GM21423 (cell line): Measurements from ENCODE around the gene WNK2.

Experiments
- ATAC-seq: cut with Tn5 transposase; IDR thresholded peaks from one replicate; pipeline ENCODE4 v1.9.1; 2021; ENCODE audit warnings: mild to moderate bottlenecking, moderate library complexity; ENCODE audit not compliant: unreplicated experiment

Gene WNK2

DNA sequence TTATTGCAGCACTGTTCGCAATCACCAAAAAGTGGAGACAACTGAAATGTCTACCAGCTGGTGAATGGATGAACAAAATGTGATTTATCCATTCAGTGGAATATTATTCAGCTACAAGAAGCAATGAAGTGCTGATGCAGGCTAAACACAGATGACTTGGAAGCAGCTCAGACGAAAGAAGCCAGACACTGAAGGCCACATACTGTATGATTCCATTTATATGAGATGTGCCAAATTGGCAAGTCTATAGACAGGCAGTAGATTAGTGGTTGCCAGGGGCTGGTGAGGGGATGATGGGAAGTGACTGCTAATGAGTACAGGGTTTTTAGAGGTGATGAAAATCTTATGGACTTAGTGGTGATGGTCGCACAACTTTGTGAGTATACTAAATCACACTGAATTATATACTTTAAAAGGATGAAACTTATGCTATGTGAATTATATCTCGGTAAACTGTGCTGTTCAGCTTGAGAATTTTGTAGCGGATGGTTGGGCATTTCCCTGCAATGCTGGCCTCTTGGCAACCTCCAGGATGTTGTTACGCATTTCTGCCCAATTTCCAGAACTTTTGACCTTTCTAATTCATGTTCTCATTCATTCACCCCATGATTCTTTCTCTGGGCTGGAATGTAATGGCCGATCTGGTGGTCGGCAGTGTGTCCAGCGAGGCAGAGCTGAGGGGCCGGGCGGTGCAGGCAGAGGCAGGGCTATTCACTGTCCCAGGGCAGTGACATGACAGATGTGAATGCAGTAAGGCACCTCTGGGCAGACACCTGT is 22.0 kb upstream of the WNK2 start:
- no peak for ATAC-seq

- ATAC-seq, result no peak
Observed at GRCh38 chr9:93164085-93164484, 19.9 kb upstream of the WNK2 start.

DNA sequence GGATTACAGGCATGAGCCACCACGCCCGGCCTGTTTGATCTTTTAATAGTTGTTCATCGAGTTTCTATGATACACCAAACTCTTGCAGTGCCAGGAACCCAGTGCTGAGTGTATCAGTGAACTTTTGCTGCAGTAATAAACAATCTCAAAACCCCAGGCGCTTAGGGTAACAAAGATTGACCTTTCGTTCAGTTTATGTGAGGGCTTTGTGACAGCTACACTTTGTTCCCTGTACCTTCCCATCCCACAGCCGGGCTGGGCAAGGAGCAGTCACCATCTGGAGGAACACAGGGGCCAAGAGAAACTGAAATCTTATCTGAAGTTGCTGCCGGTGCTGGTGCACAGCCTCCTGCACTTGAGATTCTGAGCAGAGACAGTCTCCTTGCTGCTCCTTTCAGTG is 17.2 kb upstream of the WNK2 start:
- no peak for ATAC-seq

GRCh38 chr9:93167185-93167584 is 16.8 kb upstream of the WNK2 start:
- no peak for ATAC-seq

GRCh38 chr9:93167838-93168237 is 16.1 kb upstream of the WNK2 start:
- no peak for ATAC-seq

DNA sequence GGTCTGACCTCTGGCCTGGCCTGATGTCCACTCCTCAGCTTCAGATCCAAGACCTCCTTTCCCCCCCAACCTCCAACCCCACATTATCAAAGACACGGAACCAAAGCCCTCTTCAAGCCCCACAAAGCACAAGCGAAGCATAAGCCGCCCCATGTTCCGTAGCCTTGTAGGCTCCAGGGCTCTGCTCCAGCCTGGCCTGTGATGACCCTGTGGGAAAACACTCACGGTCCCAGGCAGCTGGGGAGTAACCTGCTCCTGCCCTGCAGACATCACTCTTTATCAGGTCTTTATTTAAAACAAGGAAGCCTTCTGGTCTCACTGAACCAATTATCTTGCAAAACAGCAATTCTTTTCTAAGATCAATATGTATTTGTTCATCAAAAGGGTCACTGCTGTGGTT is 15.4 kb upstream of the WNK2 start:
- no peak for ATAC-seq

- no peak for ATAC-seq
Observed at GRCh38 chr9:93169444-93169843, 14.5 kb upstream of the WNK2 start.

DNA sequence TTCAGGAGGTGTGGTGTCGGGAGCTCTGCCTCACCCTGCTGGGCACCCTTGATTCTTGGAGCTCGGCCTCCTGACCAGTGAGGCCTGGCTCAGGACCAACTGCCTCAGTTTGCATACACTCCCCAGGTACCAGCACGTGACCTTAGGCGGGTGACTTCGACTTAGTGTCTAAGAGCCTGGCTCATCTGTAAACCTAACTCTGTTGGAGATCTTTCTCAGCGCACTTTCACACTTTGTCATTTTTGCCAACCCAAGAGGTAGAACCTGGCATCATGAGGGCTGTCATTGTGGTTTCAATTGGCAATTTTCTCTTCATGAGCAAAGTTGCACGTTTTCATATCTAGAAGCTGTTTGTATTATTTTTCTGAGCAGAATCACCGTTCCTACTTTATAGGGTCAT is 13.4 kb upstream of the WNK2 start:
- no peak for ATAC-seq

DNA sequence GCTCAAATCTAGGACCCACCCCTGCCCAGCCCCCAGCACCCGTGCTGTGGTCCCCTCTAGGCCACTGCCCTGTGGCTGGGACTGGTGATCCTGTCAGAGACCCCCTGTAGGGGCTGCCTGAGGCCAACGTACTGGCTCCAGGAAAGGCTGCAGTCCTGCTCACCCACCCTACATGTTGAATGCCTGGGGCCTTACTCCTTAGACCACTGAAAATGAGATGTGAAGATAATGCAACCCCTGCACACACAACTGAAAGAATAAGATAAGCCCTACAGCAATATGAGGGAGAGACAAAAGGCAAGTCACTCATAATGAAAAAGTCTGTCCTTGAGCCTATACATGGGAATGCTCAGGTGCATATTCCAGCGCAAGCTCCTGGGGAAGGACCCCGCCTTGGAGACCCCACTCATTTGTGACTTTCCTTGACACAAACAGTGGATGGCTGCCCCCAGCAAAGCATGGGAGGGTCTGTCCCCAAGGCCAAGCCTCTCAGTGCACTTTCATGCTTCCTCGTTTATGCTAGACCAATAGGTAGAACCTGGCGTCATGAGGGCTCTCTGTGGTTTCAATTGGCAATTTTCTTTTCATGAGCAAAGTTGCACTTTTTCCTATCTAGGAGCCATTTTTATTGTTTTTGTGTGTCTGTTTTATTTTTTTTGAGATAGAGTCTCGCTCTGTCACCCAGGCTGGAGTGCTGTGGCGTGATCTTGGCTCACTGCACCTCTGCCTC is 12.5 kb upstream of the WNK2 start:
- no peak for ATAC-seq

GRCh38 chr9:93172666-93173364 is 11.1 kb upstream of the WNK2 start:
- no peak for ATAC-seq

DNA sequence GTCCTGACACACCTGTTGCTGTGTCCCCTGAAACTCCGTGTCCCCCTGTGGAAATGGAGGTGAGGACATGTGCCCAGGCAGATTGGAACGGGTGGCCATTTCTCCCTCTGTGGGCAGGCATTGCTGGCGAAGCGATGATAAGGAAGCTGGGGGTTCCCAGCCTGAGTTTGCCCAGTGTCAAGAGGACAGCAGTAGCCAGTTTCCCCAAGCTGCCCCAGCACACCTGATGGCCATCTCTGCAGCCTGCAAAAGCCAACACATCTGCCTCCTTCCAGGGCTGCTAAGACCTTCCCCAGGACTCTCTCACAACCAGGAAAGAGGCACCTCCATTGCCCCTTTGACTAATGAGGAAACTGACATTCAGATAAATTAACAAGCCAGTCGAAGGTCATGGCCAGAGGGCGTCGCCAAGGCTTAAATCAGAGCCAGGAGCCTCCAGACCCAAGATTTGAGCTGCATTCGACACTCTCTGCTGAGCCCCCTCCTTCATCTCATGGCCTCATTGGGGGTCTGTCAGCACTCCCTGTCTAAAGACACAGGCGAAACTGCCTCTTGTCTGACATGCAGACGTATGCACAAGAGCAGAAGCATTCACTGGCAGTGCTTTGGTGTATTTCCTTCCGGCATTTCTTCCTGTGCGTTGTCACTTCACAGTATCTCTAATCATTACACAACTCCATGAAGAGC is 10.4 kb upstream of the WNK2 start:
- ATAC-seq, result no peak

DNA sequence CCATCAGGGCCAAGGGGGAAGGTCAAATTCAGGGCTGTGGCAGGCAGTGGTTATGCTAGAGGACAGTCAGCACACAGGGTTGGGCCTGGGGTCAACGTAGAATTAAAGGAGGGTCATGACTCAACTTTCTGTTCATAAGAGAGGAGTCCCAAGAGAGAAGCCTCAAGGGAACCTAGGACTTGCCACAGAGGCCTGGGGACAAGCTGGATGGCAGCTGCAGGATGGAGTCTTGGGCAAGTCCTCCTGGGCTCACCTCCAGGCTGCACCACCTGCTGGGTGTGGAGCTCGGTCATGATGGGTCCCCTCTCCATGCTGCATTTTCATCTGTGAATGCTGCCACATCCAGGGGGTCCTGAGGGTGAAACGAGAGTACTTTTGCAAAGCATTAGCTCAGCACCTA is 9.0 kb upstream of the WNK2 start:
- no peak for ATAC-seq

DNA sequence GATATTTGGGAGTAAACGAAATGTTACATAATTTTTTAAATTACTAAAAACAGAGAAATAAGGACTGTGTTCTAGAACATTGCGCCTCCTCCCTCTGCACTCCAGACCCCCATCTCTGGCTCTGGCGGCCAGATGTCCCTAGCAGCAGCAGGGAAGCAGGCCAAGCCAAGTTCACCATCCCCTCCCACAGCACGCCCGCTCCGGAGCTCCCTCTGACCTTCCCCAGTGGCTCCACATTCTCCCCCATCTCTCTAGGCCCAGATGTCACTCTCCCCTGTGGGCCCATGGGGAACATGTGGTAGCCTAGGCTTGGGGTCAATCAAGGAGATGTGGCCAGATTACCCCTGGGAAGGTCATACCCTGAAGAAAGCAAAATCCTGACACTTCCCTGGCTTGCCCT is 6.3 kb upstream of the WNK2 start:
- no peak for ATAC-seq

DNA sequence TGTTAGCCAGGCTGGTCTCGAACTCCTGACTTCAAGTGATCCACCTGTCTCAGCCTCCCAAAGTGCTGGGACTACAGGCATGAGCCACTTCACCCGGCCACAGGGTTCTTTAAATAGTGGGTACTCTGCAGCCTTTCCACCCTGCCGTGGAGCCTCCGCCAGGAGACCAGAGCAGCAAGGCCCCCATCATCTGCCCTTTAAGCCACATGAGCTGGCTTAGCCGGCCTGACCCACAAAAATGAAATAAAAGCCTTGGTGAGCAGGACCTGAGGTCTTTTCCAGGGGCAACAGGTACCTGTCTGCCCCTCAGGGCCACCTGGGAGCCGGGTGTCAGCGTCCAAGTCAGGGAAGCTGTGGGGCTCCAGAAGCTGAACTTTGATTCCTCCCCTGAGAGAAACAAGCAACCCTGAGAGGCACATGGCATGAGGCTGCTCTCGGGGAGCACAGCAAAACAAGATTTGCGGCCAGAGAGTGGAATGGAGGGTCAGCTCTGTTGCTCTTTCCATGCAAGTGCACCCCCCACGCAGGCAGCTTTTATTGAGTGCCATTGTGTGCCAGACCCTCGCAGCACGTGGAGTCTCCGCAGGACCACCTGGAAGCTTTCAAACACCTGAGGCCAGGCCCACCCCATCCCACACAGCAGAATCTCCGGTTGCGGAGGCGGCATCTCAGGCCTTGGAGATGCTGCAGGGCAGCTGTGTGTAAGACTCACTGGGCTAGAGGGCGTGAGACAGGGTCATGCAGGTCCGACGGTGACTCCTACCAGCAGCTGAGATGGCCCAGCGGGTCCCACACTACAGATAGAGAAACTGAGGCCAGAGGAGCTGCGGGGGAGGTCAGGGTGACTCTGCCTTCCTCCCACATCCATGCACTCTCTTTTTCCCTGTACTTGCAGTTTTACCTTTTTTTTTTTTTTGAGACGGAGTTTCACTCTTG is 4.8 kb upstream of the WNK2 start:
- no peak for ATAC-seq

GRCh38 chr9:93180938-93181337 is 3.0 kb upstream of the WNK2 start:
- no peak for ATAC-seq

DNA sequence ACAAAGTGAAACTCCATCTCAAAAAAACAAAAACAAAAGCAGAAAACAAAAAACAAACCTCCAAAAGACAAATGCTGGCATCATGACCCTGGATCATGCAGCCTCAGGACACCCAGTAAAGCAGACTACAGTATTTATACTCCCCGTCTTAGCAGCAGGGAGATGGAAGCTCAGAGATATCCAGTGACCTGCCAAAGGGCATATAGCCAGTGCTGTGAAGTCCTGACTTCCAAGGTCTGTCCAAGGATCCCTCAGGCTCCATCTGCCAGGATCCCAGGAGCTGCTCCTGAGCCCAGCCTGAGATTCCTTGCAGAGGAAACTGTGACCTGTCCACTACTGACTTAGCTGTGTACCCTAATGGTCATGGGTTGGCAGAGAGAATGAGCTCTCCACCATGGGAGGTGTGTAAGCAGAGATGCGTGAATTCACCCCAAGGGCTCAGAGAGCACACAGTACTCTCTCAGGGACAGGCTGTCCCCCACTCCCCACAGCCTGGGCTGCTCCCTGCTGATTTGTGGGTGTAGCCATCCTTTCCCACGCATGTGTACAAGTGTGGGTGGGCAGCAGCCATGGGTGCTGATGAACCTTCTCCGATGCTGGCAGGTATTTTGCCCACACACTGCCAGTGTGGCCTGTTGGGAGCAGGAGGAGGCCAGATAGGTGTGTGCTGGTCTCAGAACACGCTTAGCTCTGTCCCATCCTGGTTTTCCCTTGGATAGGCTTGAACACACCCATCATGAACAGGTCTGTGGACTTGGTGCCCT is 2.1 kb upstream of the WNK2 start:
- no peak for ATAC-seq

- ATAC-seq, result no peak
Observed at GRCh38 chr9:93182572-93182971, 1.4 kb upstream of the WNK2 start.

- no peak for ATAC-seq
Observed at GRCh38 chr9:93183131-93183662, 742 bp upstream of the WNK2 start.
